CD4-positive, alpha-beta T cell treated with Interleukin-6 for 4 hours (primary cell): Measurements from ENCODE around the gene FAM3D.

Experiments used
- DNase-seq: peaks from one replicate; pipeline ENCODE4 v3.0.0-alpha.2; 2020; ENCODE audit warnings: mixed read lengths

FAM3D gene

GRCh38 chr3:58625196-58625824 lies 41.3 kb downstream of the FAM3D start:
- no peak for DNase-seq

- no peak for DNase-seq
Observed at GRCh38 chr3:58624550-58624949, 42.0 kb downstream of the FAM3D start.

GRCh38 chr3:58623961-58624360 lies 42.6 kb downstream of the FAM3D start:
- no peak for DNase-seq

GRCh38 chr3:58623478-58623877 lies 43.1 kb downstream of the FAM3D start:
- DNase-seq = no peak

GRCh38 chr3:58622892-58623291 lies 43.7 kb downstream of the FAM3D start:
- no peak for DNase-seq

GRCh38 chr3:58622436-58622835 lies 44.1 kb downstream of the FAM3D start:
- DNase-seq = no peak

GRCh38 chr3:58621086-58621830 lies 45.3 kb downstream of the FAM3D start:
- DNase-seq = no peak

- DNase-seq = no peak
Observed at GRCh38 chr3:58620421-58620820, 46.2 kb downstream of the FAM3D start.

GRCh38 chr3:58617338-58617761 lies 49.2 kb downstream of the FAM3D start:
- DNase-seq = no peak

- no peak for DNase-seq
Observed at GRCh38 chr3:58613236-58614132, 53.1 kb downstream of the FAM3D start.

GRCh38 chr3:58612830-58613229 lies 53.7 kb downstream of the FAM3D start:
- DNase-seq = no peak

GRCh38 chr3:58609990-58610389 lies 56.6 kb downstream of the FAM3D start:
- no peak for DNase-seq

- DNase-seq = no peak
Observed at GRCh38 chr3:58608648-58609047, 57.9 kb downstream of the FAM3D start.

- no peak for DNase-seq
Observed at GRCh38 chr3:58607816-58608215, 58.8 kb downstream of the FAM3D start.

- no peak for DNase-seq
Observed at GRCh38 chr3:58606693-58607092, 59.9 kb downstream of the FAM3D start.

- DNase-seq = no peak
Observed at GRCh38 chr3:58604031-58604430, 62.5 kb downstream of the FAM3D start.

- no peak for DNase-seq
Observed at GRCh38 chr3:58603606-58604005, 63.0 kb downstream of the FAM3D start.

- DNase-seq = no peak
Observed at GRCh38 chr3:58597770-58598310, 68.7 kb downstream of the FAM3D start.

GRCh38 chr3:58596834-58597518 lies 69.6 kb downstream of the FAM3D start:
- DNase-seq = no peak

- DNase-seq = no peak
Observed at GRCh38 chr3:58594117-58594516, 72.5 kb downstream of the FAM3D start.

GRCh38 chr3:58591517-58592510 lies 74.8 kb downstream of the FAM3D start:
- no peak for DNase-seq
